ENCODE measurements around the gene RFX6. TPM values are rescaled to one million over a fixed set of nuclear protein-coding genes. Genes with fewer than 3 reads are reported as not detected.
"Not testable (repeated sequence)": the region's sequence is repeated elsewhere in the genome, so short reads cannot be mapped to it uniquely, and the experiment has no call there.

The RFX6 gene, protein sequence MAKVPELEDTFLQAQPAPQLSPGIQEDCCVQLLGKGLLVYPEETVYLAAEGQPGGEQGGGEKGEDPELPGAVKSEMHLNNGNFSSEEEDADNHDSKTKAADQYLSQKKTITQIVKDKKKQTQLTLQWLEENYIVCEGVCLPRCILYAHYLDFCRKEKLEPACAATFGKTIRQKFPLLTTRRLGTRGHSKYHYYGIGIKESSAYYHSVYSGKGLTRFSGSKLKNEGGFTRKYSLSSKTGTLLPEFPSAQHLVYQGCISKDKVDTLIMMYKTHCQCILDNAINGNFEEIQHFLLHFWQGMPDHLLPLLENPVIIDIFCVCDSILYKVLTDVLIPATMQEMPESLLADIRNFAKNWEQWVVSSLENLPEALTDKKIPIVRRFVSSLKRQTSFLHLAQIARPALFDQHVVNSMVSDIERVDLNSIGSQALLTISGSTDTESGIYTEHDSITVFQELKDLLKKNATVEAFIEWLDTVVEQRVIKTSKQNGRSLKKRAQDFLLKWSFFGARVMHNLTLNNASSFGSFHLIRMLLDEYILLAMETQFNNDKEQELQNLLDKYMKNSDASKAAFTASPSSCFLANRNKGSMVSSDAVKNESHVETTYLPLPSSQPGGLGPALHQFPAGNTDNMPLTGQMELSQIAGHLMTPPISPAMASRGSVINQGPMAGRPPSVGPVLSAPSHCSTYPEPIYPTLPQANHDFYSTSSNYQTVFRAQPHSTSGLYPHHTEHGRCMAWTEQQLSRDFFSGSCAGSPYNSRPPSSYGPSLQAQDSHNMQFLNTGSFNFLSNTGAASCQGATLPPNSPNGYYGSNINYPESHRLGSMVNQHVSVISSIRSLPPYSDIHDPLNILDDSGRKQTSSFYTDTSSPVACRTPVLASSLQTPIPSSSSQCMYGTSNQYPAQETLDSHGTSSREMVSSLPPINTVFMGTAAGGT
- polyA plus RNA-seq (2011; rRNA removed) (not detected in 2 replicates), polyA minus RNA-seq (2011; rRNA and poly(A)+ RNA removed) (not detected in 2 replicates)

DNA sequence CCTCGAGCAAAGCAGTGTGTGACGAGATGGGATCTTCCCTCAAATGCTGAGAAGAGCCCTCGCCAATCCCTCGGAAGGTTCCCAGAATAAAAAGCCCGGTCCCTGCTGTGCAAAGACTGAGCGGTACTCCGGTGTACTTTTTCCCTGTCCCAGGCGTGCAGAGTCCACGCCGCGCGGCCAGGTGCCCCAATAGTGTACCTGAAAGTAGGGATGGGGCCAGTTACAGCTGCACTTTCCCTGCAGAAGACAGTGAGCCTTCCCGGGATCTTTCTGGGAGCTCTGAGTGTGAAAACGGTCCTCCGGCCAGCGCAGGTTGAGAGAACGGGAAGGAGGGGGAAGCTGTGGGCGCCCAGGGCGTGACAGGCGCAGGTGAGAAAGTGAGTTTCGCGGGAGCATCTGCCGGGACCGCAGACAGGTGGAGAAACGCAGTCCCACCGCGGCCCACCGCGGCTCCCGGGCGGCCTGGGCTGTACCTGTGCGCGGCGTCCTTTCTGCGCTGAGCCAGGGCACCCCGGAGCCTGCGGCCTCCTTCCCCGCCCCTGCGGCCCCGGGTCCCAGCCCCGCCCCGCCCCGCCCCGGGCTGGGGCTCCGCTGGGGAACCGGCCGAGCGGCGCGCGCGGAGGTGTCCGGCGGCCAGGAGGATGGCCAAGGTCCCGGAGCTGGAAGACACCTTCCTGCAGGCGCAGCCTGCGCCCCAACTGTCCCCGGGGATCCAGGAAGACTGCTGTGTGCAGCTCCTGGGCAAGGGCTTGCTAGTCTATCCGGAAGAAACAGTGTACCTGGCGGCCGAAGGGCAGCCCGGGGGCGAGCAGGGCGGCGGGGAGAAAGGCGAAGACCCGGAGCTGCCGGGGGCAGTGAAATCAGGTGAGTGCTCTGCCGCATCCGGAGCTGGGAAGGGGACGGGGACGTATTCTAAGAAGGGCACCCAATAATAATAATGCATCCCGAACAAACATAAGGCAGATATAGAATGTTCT lies at the start of gene RFX6:
TSS of gene RFX6 (plus strand) at position 608 of the 977 bp plus-strand sequence. CDS start at position 642, 34 bp downstream.
- Histone ChIP-seq H3K27ac (ENCODE audit: low read depth, low read length) (no peak within 1 kb of the TSS), H3K27me3 (ENCODE audit: control insufficient read depth, insufficient read depth, low read length) (peaks cover 18% of the 10 kb centered on the region), H3K4me3 (ENCODE audit: low read depth, low read length) (no peak within 1 kb of the TSS), H3K9me3 (ENCODE audit: control insufficient read depth, insufficient read depth, low read length) (no peaks in the 10 kb centered on the region; the same call in 1 of the 2 replicates)
- no peak for TF ChIP-seq CTCF (IDR thresholded peaks at IDR 0.05; ENCODE audit: low read depth, low read length)
- no peak for DNase-seq (ENCODE audit: low read depth, low spot score)
- CTCF ChIA-PET, result no interaction called here
- POLR2A ChIA-PET, result interaction anchor here (0.6 kb wide), 1 partner anchor 74 kb away, joined by 3 read pairs; no protein-coding TSS in a partner anchor

DNA sequence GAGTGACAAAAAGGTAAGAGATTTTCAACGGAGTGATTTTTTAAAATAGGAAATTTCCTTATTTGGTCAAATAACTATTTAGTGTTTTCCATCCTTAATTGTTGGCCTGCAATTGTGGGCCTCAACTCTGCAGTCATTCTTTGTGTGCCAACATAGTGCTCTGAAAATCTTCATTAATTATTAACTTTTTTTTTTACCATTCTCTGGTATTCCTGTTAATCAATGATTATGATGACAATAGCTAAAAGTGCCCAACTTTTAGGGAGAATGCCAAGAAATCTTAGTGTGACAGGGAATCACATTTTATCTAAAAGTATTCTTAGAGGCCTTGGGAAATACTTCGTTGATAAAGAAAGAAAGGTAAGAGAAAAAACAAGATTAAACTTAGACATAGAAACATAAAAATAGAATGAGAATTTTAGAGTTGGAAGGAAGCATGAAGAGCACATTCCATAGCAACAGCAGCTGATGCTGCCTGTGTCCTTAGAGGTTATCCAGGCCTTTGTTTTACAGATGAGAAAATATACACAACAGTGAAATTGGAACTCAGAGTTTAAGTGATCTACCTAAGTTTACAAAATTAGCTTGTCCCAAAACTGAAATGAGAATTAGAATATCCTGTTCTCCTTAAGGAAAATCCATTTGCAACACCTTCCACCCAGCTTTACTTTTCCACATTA lies 49.3 kb upstream of the RFX6 start:
- no peak for DNase-seq (ENCODE audit: low read depth, low spot score)
- H3K27me3 ChIP-seq (ENCODE audit: control insufficient read depth, insufficient read depth, low read length), result no peaks in the 10 kb centered on the region
- POLR2A ChIA-PET, result no interaction called here
- no peak overlapping the region for H3K4me3 ChIP-seq (ENCODE audit: low read depth, low read length)
- no peak for TF ChIP-seq CTCF (IDR thresholded peaks at IDR 0.05; ENCODE audit: low read depth, low read length)
- no peak overlapping the region for H3K27ac ChIP-seq (ENCODE audit: low read depth, low read length)
- no peaks in the 10 kb centered on the region for H3K9me3 ChIP-seq (ENCODE audit: control insufficient read depth, insufficient read depth, low read length)
- CTCF ChIA-PET, result no interaction called here

- no peak for TF ChIP-seq CTCF (IDR thresholded peaks at IDR 0.05; ENCODE audit: low read depth, low read length)
- Histone ChIP-seq H3K4me3 (ENCODE audit: low read depth, low read length) (no peak within 1 kb of the TSS), H3K27ac (ENCODE audit: low read depth, low read length) (no peak within 1 kb of the TSS), H3K27me3 (ENCODE audit: control insufficient read depth, insufficient read depth, low read length) (no peaks in the 10 kb centered on the region), H3K9me3 (ENCODE audit: control insufficient read depth, insufficient read depth, low read length) (no peaks in the 10 kb centered on the region)
- POLR2A ChIA-PET, result no interaction called here
- no peak for DNase-seq (ENCODE audit: low read depth, low spot score)
- CTCF ChIA-PET, result no interaction called here
Observed at GRCh38 chr6:116828983-116829382, 48.1 kb upstream of the RFX6 start, which contains the start of gene GPRC6A. Gene GPRC6A, minus strand, starts transcription at chr6:116829083. Its CDS starts 70 bp downstream, at chr6:116829013.

DNA sequence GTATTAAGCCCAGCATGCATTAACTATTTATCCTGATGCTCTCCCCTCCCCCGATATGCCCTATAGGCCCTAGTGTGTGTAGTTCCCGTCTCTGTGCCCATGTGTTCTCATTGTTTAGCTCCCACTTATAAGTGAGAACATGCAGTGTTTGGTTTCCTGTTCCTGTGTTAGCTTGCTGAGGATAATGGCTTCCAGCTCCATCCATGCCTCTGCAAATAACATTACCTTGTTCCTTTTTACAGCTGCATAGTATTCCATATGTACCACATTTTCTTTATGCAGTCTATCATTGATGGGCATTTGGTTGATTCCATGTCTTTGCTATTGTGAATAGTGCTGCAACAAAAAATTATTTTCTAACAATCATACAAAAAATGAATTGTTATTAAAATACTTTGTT lies 42.5 kb upstream of the RFX6 start:
- H3K9me3 ChIP-seq (ENCODE audit: control insufficient read depth, insufficient read depth, low read length); POLR2A ChIA-PET; H3K27me3 ChIP-seq (ENCODE audit: control insufficient read depth, insufficient read depth, low read length); DNase-seq (ENCODE audit: low read depth, low spot score); H3K4me3 ChIP-seq (ENCODE audit: low read depth, low read length); H3K27ac ChIP-seq (ENCODE audit: low read depth, low read length); CTCF ChIA-PET: not testable (repeated sequence)
